Effector CD4-positive, alpha-beta T cell (primary cell): ENCODE data around the gene TRIP4.
A peak's percentile ranks its signal among the peaks of the same experiment; 100 is the strongest.

Experiments used
- DNase-seq: peaks from one replicate; pipeline ENCODE4 v3.0.0-alpha.2; 2020

TRIP4 gene

GRCh38 chr15:64447536-64448315 is 60.1 kb downstream of the TRIP4 start:
- no peak for DNase-seq

GRCh38 chr15:64452988-64453688 is 65.5 kb downstream of the TRIP4 start:
- no peak for DNase-seq

- no peak for DNase-seq
Measured at GRCh38 chr15:64453689-64454037, 66.0 kb downstream of the TRIP4 start.

GRCh38 chr15:64454282-64454681 is 66.6 kb downstream of the TRIP4 start:
- no peak for DNase-seq

- no peak for DNase-seq
Measured at GRCh38 chr15:64455961-64456371, 68.3 kb downstream of the TRIP4 start.

- DNase-seq = no peak
Measured at GRCh38 chr15:64456634-64457108, 69.0 kb downstream of the TRIP4 start.

- DNase-seq = no peak
Measured at GRCh38 chr15:64459066-64459781, 71.6 kb downstream of the TRIP4 start.

GRCh38 chr15:64460206-64460723 is 72.6 kb downstream of the TRIP4 start, which contains the start of gene ZNF609:
Gene ZNF609 (plus strand): TSS chr15:64460578. CDS start chr15:64499420, 38,842 bp downstream.
- peak; percentile 77 for DNase-seq

GRCh38 chr15:64460724-64461720 is 73.4 kb downstream of the TRIP4 start:
- DNase-seq = peak; percentile 16

GRCh38 chr15:64461721-64462162 is 74.1 kb downstream of the TRIP4 start:
- no peak for DNase-seq

- DNase-seq = no peak
Measured at GRCh38 chr15:64462492-64462891, 74.9 kb downstream of the TRIP4 start.

GRCh38 chr15:64464276-64465005 is 76.8 kb downstream of the TRIP4 start:
- DNase-seq = no peak

GRCh38 chr15:64466408-64467141 is 78.9 kb downstream of the TRIP4 start:
- DNase-seq = no peak

- DNase-seq = no peak
Measured at GRCh38 chr15:64472161-64472560, 84.5 kb downstream of the TRIP4 start.

- DNase-seq = no peak
Measured at GRCh38 chr15:64474846-64475245, 87.2 kb downstream of the TRIP4 start.

- DNase-seq = no peak
Measured at GRCh38 chr15:64476550-64476949, 88.9 kb downstream of the TRIP4 start.

- DNase-seq = no peak
Measured at GRCh38 chr15:64478863-64479262, 91.2 kb downstream of the TRIP4 start.

GRCh38 chr15:64480891-64481290 is 93.3 kb downstream of the TRIP4 start:
- no peak for DNase-seq

- DNase-seq = no peak
Measured at GRCh38 chr15:64483749-64484148, 96.1 kb downstream of the TRIP4 start.

GRCh38 chr15:64485796-64486195 is 98.2 kb downstream of the TRIP4 start:
- DNase-seq = no peak
